Activated T-cell treated with anti-CD3 and anti-CD28 coated beads, Interleukin-2, amount 50 U/mL, for 72 hours (primary cell): ENCODE measurements around the gene PLCD3. TPM values are rescaled to one million over a fixed set of nuclear protein-coding genes. Genes with fewer than 3 reads are reported as not detected.

Experiments
- ATAC-seq, 2 donors: fragments of 150-1000 bp; cut with Tn5 transposase; replicated peaks in 1 of 2; 2 replicates each; pipeline ENCODE4 v1.10.0; 2021; ENCODE audit warnings: moderate library complexity in 2 of 2, mild to moderate bottlenecking in 1 of 2
- DNase-seq, 2 donors: peaks; one replicate each; pipeline ENCODE4 v3.0.0; 2021 to 2022; ENCODE audit warnings: mixed read lengths in 1 of 2
- H3K27ac Mint-ChIP-seq: one replicate; pipeline ENCODE4 v1.8.0; 2022; ENCODE audit warnings: mild to moderate bottlenecking, moderate library complexity, mixed read lengths
- H3K27me3 Mint-ChIP-seq: one replicate; pipeline ENCODE4 v1.8.0; 2022; ENCODE audit warnings: low read depth, mixed read lengths
- H3K36me3 Mint-ChIP-seq, 2 donors: one replicate each; pipeline ENCODE4 v1.8.0; 2022; ENCODE audit warnings: mixed read lengths in 2 of 2, mild to moderate bottlenecking in 1 of 2; ENCODE audit not compliant: insufficient read depth in 2 of 2
- H3K4me1 Mint-ChIP-seq: one replicate; pipeline ENCODE4 v1.8.0; 2022; ENCODE audit warnings: low read depth, mixed read lengths
- H3K4me3 Mint-ChIP-seq, 2 donors: one replicate each; pipeline ENCODE4 v1.8.0; 2022; ENCODE audit warnings: mild to moderate bottlenecking in 2 of 2, mixed read lengths in 2 of 2, moderate library complexity in 2 of 2
- H3K9me3 Mint-ChIP-seq, 2 donors: one replicate each; pipeline ENCODE4 v1.8.0; 2022; ENCODE audit warnings: mixed read lengths in 2 of 2
- total RNA-seq, 2 donors: library from RNA; stranded (reverse); gene quantifications; one replicate each; pipeline ENCODE4 v1.2.3, GENCODE V29; 2022

PLCD3 gene
- total RNA-seq, 2 donors from 2014 or later = 3.1 to 4.5 TPM

GRCh38 chr17:45114117-45114932 lies 18.0 kb downstream of the PLCD3 start:
- no peak overlapping the region for H3K27ac Mint-ChIP-seq
- H3K4me3 Mint-ChIP-seq = no peak overlapping the region

DNA sequence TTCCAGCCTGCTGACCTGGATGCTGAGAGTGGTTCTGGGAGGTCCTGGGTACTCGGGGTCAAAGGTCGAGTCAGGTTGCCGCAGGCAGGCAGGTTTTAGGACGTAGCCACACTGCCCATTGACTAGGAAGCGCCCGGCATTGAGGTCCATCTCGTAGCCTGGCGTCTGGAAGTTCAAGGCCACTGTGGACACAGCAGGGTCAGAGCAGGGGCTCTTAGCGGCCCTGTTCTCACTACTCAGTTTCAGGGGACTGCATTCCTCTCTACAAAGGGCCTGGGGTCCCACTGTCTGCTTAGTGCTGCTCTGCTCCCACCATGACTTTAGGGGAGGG lies 18.9 kb downstream of the PLCD3 start:
- no peak overlapping the region for H3K27ac Mint-ChIP-seq
- ATAC-seq (no peak), DNase-seq (no peak)
- no peaks in the 10 kb centered on the region for H3K4me1 Mint-ChIP-seq
- no peak overlapping the region for H3K4me3 Mint-ChIP-seq
- H3K27me3 Mint-ChIP-seq = peaks cover 5% of the 10 kb centered on the region
- no peaks in the 10 kb centered on the region for H3K36me3 Mint-ChIP-seq
- H3K9me3 Mint-ChIP-seq = no peaks in the 10 kb centered on the region

More at GRCh38 chr17:45114117-45114932, 18.0 kb downstream of the PLCD3 start:
- H3K36me3 Mint-ChIP-seq = no peaks in the 10 kb centered on the region
- no peaks in the 10 kb centered on the region for H3K9me3 Mint-ChIP-seq
- peaks cover 5% of the 10 kb centered on the region for H3K27me3 Mint-ChIP-seq
- no peak for DNase-seq
- peak in 1 of 2 donors; percentile 13 for ATAC-seq
- no peaks in the 10 kb centered on the region for H3K4me1 Mint-ChIP-seq

DNA sequence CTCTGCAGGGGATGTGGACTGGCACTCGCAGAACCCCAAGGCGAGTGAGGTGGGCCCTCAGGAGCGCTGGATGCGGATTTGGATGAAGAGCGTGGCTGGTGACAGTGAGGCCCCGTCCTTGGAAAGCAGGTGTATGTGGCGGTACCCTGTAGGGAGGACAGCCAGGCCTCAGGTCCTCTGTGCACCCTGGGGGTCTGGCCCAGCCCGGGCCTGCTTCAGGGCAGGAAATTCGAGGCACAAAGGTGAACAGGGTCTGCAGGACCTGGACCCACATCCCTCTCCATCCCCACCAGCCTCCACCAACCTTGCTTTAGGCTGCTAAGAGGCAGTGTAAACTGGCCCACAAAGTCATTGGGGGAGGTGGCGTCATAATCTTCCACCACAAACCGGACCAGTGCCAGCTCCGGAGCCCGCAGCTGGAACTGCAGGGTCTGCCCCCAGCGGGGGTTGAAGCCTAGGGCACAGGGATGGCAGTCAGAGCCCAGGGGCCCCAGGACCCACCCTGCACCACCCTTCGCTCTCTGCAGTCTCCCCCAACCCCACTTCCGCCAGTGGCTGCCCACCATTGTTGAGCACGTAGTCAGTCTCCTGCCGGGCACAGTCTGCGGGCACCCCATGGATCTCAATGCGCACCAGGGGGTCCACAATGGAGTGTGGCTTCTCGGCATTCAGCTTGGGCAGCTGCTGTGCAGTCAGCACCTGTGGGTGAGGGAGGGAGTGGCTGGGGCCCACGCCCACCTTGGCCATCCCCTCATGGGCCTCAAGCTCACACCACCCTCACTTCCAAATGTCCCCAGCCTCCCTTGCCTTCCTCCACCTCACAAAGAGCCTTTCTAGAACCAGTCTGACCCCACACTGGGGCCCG lies 19.5 kb downstream of the PLCD3 start:
- ATAC-seq (no peak), DNase-seq (no peak)
- H3K27ac Mint-ChIP-seq = no peak overlapping the region

GRCh38 chr17:45111850-45112249 lies 20.5 kb downstream of the PLCD3 start:
- Mint-ChIP-seq H3K27ac (no peak overlapping the region), H3K27me3 (peaks cover 5% of the 10 kb centered on the region), H3K4me1 (no peaks in the 10 kb centered on the region), H3K36me3 (no peaks in the 10 kb centered on the region), H3K9me3 (no peaks in the 10 kb centered on the region), H3K4me3 (no peak overlapping the region)
- ATAC-seq (no peak), DNase-seq (no peak)

More for the DNA sequence above, 19.5 kb downstream of the PLCD3 start:
- H3K9me3 Mint-ChIP-seq = no peaks in the 10 kb centered on the region
- H3K36me3 Mint-ChIP-seq = no peaks in the 10 kb centered on the region
- H3K4me3 Mint-ChIP-seq = no peak overlapping the region
- peaks cover 5% of the 10 kb centered on the region for H3K27me3 Mint-ChIP-seq
- H3K4me1 Mint-ChIP-seq = no peaks in the 10 kb centered on the region

GRCh38 chr17:45110676-45111611 lies 21.4 kb downstream of the PLCD3 start:
- no peak overlapping the region for H3K4me3 Mint-ChIP-seq
- H3K27me3 Mint-ChIP-seq = peaks cover 4% of the 10 kb centered on the region
- ATAC-seq (no peak), DNase-seq (no peak)
- no peaks in the 10 kb centered on the region for H3K9me3 Mint-ChIP-seq
- H3K27ac Mint-ChIP-seq = no peak overlapping the region
- no peaks in the 10 kb centered on the region for H3K36me3 Mint-ChIP-seq
- no peaks in the 10 kb centered on the region for H3K4me1 Mint-ChIP-seq

- peaks cover 0 to 3% of the 10 kb centered on the region in 2 donors for H3K36me3 Mint-ChIP-seq
- no peak for ATAC-seq
- H3K9me3 Mint-ChIP-seq = no peaks in the 10 kb centered on the region
- no peak overlapping the region for H3K4me3 Mint-ChIP-seq
- no peak for DNase-seq
- H3K4me1 Mint-ChIP-seq = no peaks in the 10 kb centered on the region
- H3K27me3 Mint-ChIP-seq = no peaks in the 10 kb centered on the region
- no peak overlapping the region for H3K27ac Mint-ChIP-seq
Observed at GRCh38 chr17:45108595-45109521, 23.5 kb downstream of the PLCD3 start.

DNA sequence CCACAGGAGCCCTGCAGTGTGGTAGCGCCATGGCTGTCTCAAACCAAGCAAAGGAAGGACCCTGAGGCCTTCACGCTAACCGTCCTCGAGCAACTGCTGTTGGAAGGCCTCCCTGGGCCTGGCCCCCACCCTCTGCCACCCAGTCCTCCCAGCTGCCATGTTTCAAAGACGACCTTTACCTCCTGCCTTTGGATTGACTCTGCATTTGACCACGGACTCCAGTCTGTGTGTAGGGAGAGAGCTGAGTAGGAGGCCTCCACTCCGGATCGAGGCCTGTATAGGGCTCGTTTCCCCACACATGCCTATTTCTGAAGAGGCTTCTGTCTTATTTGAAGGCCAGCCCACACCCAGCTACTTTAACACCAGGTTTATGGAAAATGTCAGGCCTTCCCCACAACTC lies 24.3 kb downstream of the PLCD3 start:
- Mint-ChIP-seq H3K4me3 (no peak overlapping the region), H3K36me3 (peaks cover 0 to 3% of the 10 kb centered on the region in 2 donors), H3K9me3 (no peaks in the 10 kb centered on the region), H3K4me1 (no peaks in the 10 kb centered on the region), H3K27ac (no peak overlapping the region), H3K27me3 (no peaks in the 10 kb centered on the region)
- DNase-seq (no peak), ATAC-seq (no peak)

GRCh38 chr17:45107293-45108010 lies 24.9 kb downstream of the PLCD3 start:
- Mint-ChIP-seq H3K4me1 (no peaks in the 10 kb centered on the region), H3K36me3 (peaks cover 1 to 3% of the 10 kb centered on the region in 2 donors), H3K27ac (no peak overlapping the region), H3K9me3 (no peaks in the 10 kb centered on the region), H3K27me3 (no peaks in the 10 kb centered on the region), H3K4me3 (no peak overlapping the region)
- ATAC-seq (no peak), DNase-seq (no peak)

DNA sequence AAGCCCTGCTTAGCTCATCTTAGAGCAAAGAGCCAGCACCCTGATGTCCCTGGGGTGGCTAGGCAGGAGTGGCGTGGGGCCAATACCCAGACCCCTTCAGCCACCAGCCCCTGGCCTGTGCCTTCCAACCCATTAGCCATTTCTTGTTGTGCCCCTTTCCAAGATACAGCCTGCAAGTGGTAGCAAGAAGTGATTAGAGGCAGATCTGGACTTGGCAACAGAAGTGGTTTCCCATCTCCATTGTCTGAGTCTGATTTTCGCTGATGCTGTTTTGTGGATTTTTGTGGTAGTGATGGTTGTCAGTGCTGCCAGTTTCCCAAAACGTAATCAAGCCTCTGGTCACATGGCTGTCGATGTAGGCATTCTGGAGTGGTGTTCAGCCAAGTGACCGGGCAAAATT lies 25.7 kb downstream of the PLCD3 start:
- H3K4me3 Mint-ChIP-seq = no peak overlapping the region
- H3K4me1 Mint-ChIP-seq = no peaks in the 10 kb centered on the region
- DNase-seq = no peak
- H3K27me3 Mint-ChIP-seq = no peaks in the 10 kb centered on the region
- ATAC-seq = no peak
- H3K9me3 Mint-ChIP-seq = no peaks in the 10 kb centered on the region
- no peak overlapping the region for H3K27ac Mint-ChIP-seq
- peaks cover 6% of the 10 kb centered on the region in 2 donors for H3K36me3 Mint-ChIP-seq

DNA sequence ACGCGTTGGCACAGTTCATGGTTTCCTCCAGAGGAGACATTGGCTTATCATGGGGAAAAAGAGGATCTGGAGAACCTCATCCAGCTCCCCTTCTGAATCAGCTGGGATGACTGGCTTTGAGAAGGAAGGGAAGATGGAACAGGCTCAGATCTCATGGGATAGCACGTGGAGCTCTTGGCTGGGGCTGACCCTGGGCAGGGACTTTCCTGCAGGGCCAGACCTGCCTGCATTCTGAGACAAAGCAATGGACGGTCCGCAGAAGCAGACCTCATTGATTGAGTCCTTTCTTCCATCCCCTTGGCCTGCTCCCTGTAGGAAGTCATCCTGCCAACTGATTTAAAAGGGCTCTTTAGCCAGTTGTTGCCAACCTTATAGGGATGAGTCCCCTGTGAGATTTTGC lies 26.2 kb downstream of the PLCD3 start:
- Mint-ChIP-seq H3K4me3 (no peak overlapping the region), H3K36me3 (peaks cover 6% of the 10 kb centered on the region in 2 donors)

GRCh38 chr17:45104907-45105624 lies 27.2 kb downstream of the PLCD3 start:
- H3K36me3 Mint-ChIP-seq = peaks cover 6% of the 10 kb centered on the region in 2 donors
- DNase-seq = no peak
- ATAC-seq = no peak
- H3K4me3 Mint-ChIP-seq = no peak overlapping the region
- H3K27me3 Mint-ChIP-seq = no peaks in the 10 kb centered on the region
- H3K27ac Mint-ChIP-seq = no peak overlapping the region
- no peaks in the 10 kb centered on the region for H3K4me1 Mint-ChIP-seq
- no peaks in the 10 kb centered on the region for H3K9me3 Mint-ChIP-seq

More for the DNA sequence above, 26.2 kb downstream of the PLCD3 start:
- no peaks in the 10 kb centered on the region for H3K27me3 Mint-ChIP-seq
- ATAC-seq (no peak), DNase-seq (no peak)
- no peaks in the 10 kb centered on the region for H3K9me3 Mint-ChIP-seq
- H3K4me1 Mint-ChIP-seq = no peaks in the 10 kb centered on the region
- H3K27ac Mint-ChIP-seq = no peak overlapping the region
